BLaER1 treated with 17β-estradiol and CSF1 and Interleukin-3, amounts not matched to agents 10 nM and 100 nM (cell line): Measurements from ENCODE around the gene CFAP46.

Source experiments
- H3K27ac ChIP-seq, 11 experiments: shearing (Covaris generic); formaldehyde crosslinking; 2 replicates each; pipeline ENCODE4 v1.8.1; 2022
- H3K27me3 ChIP-seq, 11 experiments: shearing (Covaris generic); formaldehyde crosslinking; 2 replicates each; pipeline ENCODE4 v1.8.1; 2022
- H3K36me3 ChIP-seq, 11 experiments: shearing (Covaris generic); formaldehyde crosslinking; 2 replicates each; pipeline ENCODE4 v1.8.1; 2022
- H3K4me1 ChIP-seq, 10 experiments: shearing (Covaris generic); formaldehyde crosslinking; 2 replicates each; pipeline ENCODE4 v1.8.1; 2022
- H3K4me2 ChIP-seq, 11 experiments: shearing (Covaris generic); formaldehyde crosslinking; 2 replicates each; pipeline ENCODE4 v1.8.1; 2022
- H3K4me3 ChIP-seq, 10 experiments: shearing (Covaris generic); formaldehyde crosslinking; 2 replicates each; pipeline ENCODE4 v1.8.1; 2022
- H3K9ac ChIP-seq, 11 experiments: shearing (Covaris generic); formaldehyde crosslinking; 2 replicates each; pipeline ENCODE4 v1.8.1; 2022
- H3K9me3 ChIP-seq, 11 experiments: shearing (Covaris generic); formaldehyde crosslinking; replicated peaks in 1 of 11; 2 replicates each; pipeline ENCODE4 v1.8.1; 2022
- H4K20me1 ChIP-seq, 11 experiments: shearing (Covaris generic); formaldehyde crosslinking; 2 replicates each; pipeline ENCODE4 v1.8.1; 2022
- Cebpa-rat ChIP-seq, 11 experiments: shearing (Covaris generic); IDR thresholded peaks; 2 replicates each; pipeline ENCODE4 v1.8.1; 2022

The CFAP46 gene

GRCh38 chr10:132942101-132943057 is at the start of gene CFAP46:
Gene CFAP46, minus strand, starts transcription at chr10:132942570. Its CDS starts 86 bp downstream, at chr10:132942484.
- Histone ChIP-seq H3K4me3 (peak within 1 kb of the TSS; percentile 19 to 61 (median 34); a peak in 13 of 20 replicates), H4K20me1 (peaks cover 0 to 42% (median 7%) of the 10 kb centered on the region in 11 experiments; a peak in 11 of 22 replicates), H3K4me1 (peaks cover 15 to 55% (median 46%) of the 10 kb centered on the region in 10 experiments), H3K27me3 (peaks cover 29 to 69% (median 59%) of the 10 kb centered on the region in 11 experiments), H3K36me3 (no peaks in the 10 kb centered on the region), H3K4me2 (peak within 1 kb of the TSS; percentile 56 to 88 (median 75)), H3K9ac (0 out of 22 replicates have a peak within 1 kb of the TSS, but pooled peaks of 1 of the 11 experiments have one; percentile 52), H3K9me3 (no peaks in the 10 kb centered on the region), H3K27ac (no peak within 1 kb of the TSS)
- TF ChIP-seq Cebpa-rat (IDR thresholded peaks at IDR 0.05): no peak

GRCh38 chr10:132991706-132992432 is 49.5 kb upstream of the CFAP46 start:
- H3K27ac ChIP-seq: no peak overlapping the region
- no peak overlapping the region for H3K4me3 ChIP-seq
- peaks cover 0 to 12% (median 4%) of the 10 kb centered on the region in 10 experiments; a peak in 6 of 20 replicates for H3K4me1 ChIP-seq
- no peaks in the 10 kb centered on the region for H3K36me3 ChIP-seq
- H3K27me3 ChIP-seq: no peaks in the 10 kb centered on the region
- H4K20me1 ChIP-seq: no peaks in the 10 kb centered on the region; a peak in 2 of 22 replicates
- TF ChIP-seq Cebpa-rat (IDR thresholded peaks at IDR 0.05): no peak
- peak overlapping the region in 2 of 11 experiments; percentile 28 to 29; a peak in 3 of 22 replicates for H3K4me2 ChIP-seq
- H3K9ac ChIP-seq: 0 out of 22 replicates have a peak overlapping the region, but pooled peaks of 1 of the 11 experiments have one; percentile 18
- no peaks in the 10 kb centered on the region for H3K9me3 ChIP-seq

- H3K27ac ChIP-seq: no peak overlapping the region
- H3K36me3 ChIP-seq: no peaks in the 10 kb centered on the region
- H3K9me3 ChIP-seq: no peaks in the 10 kb centered on the region
- H3K4me3 ChIP-seq: no peak overlapping the region
- no peak overlapping the region for H3K9ac ChIP-seq
- no peak for TF ChIP-seq Cebpa-rat (IDR thresholded peaks at IDR 0.05)
- H4K20me1 ChIP-seq: peaks cover 0 to 5% (median 0%) of the 10 kb centered on the region in 11 experiments; a peak in 2 of 22 replicates
- peak overlapping the region in 1 of 11 experiments; percentile 28; a peak in 3 of 22 replicates for H3K4me2 ChIP-seq
- no peaks in the 10 kb centered on the region for H3K27me3 ChIP-seq
- H3K4me1 ChIP-seq: peaks cover 0 to 11% (median 4%) of the 10 kb centered on the region in 10 experiments; a peak in 6 of 20 replicates
These were observed 48.5 kb upstream of the CFAP46 start for GRCh38 chr10:132990684-132991545.

- H3K9ac ChIP-seq: no peak overlapping the region
- TF ChIP-seq Cebpa-rat (IDR thresholded peaks at IDR 0.05): no peak
- no peak overlapping the region for H3K27ac ChIP-seq
- H3K9me3 ChIP-seq: no peaks in the 10 kb centered on the region
- no peak overlapping the region for H3K4me3 ChIP-seq
- no peak overlapping the region for H3K4me2 ChIP-seq
- peaks cover 0 to 11% (median 4%) of the 10 kb centered on the region in 10 experiments; a peak in 6 of 20 replicates for H3K4me1 ChIP-seq
- H3K36me3 ChIP-seq: no peaks in the 10 kb centered on the region
- H3K27me3 ChIP-seq: no peaks in the 10 kb centered on the region
- peaks cover 0 to 12% (median 0%) of the 10 kb centered on the region in 11 experiments; a peak in 3 of 22 replicates for H4K20me1 ChIP-seq
These were observed 47.4 kb upstream of the CFAP46 start for GRCh38 chr10:132989476-132990415.

- Histone ChIP-seq H3K4me2 (no peak overlapping the region), H3K4me3 (no peak overlapping the region), H3K9me3 (no peaks in the 10 kb centered on the region), H3K27ac (no peak overlapping the region), H3K4me1 (peaks cover 0 to 11% (median 4%) of the 10 kb centered on the region in 10 experiments; a peak in 6 of 20 replicates), H3K9ac (no peak overlapping the region), H3K36me3 (no peaks in the 10 kb centered on the region), H3K27me3 (no peaks in the 10 kb centered on the region), H4K20me1 (peaks cover 0 to 12% (median 0%) of the 10 kb centered on the region in 11 experiments; a peak in 3 of 22 replicates)
- no peak for TF ChIP-seq Cebpa-rat (IDR thresholded peaks at IDR 0.05)
These were observed 46.6 kb upstream of the CFAP46 start for GRCh38 chr10:132988988-132989387.

- H4K20me1 ChIP-seq: peaks cover 0 to 12% (median 0%) of the 10 kb centered on the region in 11 experiments; a peak in 4 of 22 replicates
- H3K9me3 ChIP-seq: no peaks in the 10 kb centered on the region
- no peak overlapping the region for H3K4me3 ChIP-seq
- no peak overlapping the region for H3K9ac ChIP-seq
- peaks cover 0 to 11% (median 4%) of the 10 kb centered on the region in 10 experiments; a peak in 6 of 20 replicates for H3K4me1 ChIP-seq
- no peaks in the 10 kb centered on the region for H3K36me3 ChIP-seq
- no peak overlapping the region for H3K4me2 ChIP-seq
- TF ChIP-seq Cebpa-rat (IDR thresholded peaks at IDR 0.05): no peak
- H3K27ac ChIP-seq: no peak overlapping the region
- H3K27me3 ChIP-seq: no peaks in the 10 kb centered on the region
These were observed 45.6 kb upstream of the CFAP46 start for GRCh38 chr10:132987671-132988571.

GRCh38 chr10:132986978-132987377 is 44.6 kb upstream of the CFAP46 start:
- Histone ChIP-seq H3K4me3 (no peak overlapping the region), H3K36me3 (no peaks in the 10 kb centered on the region), H3K27ac (no peak overlapping the region), H3K27me3 (no peaks in the 10 kb centered on the region), H3K9ac (no peak overlapping the region), H3K4me2 (no peak overlapping the region), H3K9me3 (no peaks in the 10 kb centered on the region), H4K20me1 (peaks cover 0 to 12% (median 0%) of the 10 kb centered on the region in 11 experiments; a peak in 4 of 22 replicates), H3K4me1 (peaks cover 0 to 10% (median 4%) of the 10 kb centered on the region in 10 experiments; a peak in 6 of 20 replicates)
- no peak for TF ChIP-seq Cebpa-rat (IDR thresholded peaks at IDR 0.05)
